HG03469 (cell line): ENCODE data around the gene ATP10A.

Experiments used
- ATAC-seq: cut with Tn5 transposase; IDR thresholded peaks from one replicate; pipeline ENCODE4 v1.9.1; 2021; ENCODE audit warnings: mild to moderate bottlenecking, moderate library complexity, moderate number of reproducible peaks; ENCODE audit not compliant: unreplicated experiment

ATP10A gene

DNA sequence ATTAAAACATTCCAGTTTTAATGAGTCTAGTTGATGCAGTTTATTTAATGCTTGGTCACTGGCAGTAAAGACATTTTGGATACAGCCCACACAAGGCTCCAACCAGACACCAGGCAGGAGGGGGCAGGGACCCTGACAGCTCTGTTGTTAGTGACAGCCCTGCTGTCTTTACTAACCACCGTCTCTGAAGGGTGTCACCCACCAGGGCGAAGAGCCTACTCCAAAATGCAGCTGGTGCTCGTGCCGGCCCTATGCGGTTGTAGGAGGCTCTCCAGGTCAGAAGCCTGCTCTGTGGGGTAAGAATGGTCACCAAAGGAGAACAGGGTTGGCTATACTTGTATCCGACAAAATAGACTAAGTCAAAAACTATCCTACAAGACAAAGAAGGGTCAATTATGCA lies 132.2 kb downstream of the ATP10A start:
- ATAC-seq = no peak

DNA sequence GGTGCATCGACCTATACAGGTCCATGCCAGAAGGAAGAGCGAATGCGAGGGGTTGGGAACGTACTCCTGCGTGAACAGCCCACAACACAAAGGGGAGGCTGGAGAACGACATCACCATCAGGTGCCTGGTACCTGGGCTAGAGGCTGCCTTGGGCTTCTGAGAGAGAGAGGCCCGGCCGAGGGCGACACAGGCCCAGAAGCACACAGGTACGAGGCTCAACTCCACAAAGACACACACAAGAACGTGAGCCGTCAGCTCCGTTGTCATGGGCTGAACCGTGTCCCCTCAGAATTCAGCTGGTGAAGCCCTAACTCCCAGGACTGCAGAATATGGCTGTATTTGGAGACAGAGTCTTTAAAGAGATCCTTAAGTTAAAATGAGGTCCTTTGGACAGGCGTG lies 134.3 kb downstream of the ATP10A start:
- ATAC-seq = no peak

DNA sequence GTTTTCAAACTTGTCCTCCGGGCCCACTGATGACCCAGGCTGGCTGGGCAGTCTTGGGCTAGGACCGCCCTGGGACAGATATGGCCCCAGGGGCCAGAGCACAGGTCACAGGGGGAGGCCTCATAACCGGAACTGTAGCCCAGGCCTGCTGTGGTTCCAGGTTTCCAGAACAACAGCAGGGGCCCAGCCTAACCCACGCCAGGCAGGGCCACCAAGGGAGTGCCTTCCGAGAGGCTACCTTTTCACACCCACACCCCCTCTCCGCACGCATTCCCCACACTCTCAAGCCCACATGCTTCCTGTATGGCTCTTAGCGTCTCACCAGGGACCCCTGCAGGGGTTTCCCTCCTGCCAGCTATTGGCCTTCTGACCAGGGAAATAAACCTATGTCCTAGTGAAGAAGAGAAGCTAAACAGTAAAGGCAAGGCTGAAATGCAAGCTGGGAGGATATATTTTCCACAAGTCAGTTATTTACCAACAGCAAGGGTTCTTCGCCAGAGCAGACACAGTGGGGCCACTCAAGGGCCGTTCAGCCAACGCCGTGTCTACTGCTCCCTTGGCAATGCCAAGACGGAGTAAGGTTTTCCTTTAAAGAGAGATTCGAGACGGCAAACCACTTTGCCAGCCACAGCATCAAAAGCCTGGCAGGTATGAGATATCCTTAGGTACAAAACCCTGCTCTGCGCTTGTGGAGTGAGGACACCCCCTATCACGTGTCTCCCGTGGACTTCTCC lies 135.1 kb downstream of the ATP10A start:
- ATAC-seq = no peak

DNA sequence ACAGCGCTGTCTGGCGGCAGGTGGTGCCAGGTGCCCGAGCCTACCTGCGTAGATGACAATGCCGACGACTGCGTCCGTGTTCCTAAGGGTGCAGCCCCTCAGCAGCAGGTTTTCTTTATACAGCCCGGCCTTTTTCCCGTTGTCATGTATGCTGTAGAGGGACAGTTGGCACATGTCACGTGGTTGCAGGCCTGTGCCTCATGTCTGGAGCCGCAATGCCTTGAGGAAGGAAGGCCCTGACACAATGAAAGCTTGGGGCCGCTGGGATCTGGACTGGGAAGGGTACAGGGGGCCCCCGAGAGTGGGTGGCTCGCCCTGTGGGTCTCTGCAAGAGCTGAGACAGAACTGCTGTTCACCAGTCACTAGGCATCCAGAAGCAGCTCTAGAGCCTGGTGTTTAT lies 136.0 kb downstream of the ATP10A start:
- no peak for ATAC-seq

DNA sequence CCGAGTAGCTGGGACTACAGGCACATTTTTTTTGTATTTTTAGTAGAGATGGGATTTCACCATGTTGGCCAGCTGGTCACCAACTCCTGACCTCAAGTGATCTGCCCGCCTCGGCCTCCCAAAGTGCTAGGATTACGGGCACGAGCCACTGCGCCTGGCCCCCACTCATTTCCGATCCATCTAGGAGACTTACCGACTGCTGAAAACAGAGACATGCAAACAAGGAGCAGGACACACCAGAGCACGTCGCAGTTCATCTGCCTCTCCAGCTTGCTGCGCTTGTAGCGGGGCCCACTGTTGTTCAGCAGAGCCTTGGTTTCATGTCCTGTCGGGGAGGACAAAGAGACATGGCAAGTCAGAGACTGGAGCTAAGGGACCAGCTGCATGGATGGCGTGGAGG lies 137.4 kb downstream of the ATP10A start:
- ATAC-seq = no peak

DNA sequence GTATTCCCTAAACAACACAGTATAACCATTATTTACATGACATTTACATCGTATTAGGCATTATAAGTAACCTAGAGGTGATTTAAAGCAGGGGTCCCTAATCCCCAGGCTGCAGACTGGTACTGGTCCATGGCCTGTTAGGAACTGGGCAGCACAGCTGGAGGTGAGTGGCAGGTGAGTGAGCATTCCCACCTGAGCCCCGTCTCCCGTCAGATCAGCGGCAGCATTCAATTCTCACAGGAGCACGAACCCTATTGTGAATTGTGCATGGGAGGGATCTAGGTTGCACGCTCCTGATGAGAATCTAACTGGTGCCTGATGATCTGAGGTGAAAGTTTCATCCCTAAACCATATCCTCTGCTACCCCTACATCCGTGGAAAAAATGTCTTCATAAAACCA lies 138.2 kb downstream of the ATP10A start:
- no peak for ATAC-seq

DNA sequence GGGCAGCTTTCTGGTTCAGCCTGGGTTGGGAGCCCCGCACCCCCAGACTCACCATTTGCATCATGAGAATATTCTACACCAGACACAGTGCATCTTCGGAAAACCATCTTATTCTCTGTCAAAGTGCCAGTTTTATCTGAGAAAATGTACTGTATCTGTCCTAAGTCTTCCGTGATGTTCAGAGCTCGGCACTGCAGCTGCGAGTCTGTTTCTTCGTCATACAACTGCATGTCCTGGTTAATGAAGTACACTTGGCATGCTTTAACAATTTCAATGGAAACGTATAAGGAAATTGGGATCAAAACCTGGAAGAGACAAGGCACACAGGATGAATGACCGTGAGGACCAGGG lies 141.5 kb downstream of the ATP10A start:
- ATAC-seq = no peak

DNA sequence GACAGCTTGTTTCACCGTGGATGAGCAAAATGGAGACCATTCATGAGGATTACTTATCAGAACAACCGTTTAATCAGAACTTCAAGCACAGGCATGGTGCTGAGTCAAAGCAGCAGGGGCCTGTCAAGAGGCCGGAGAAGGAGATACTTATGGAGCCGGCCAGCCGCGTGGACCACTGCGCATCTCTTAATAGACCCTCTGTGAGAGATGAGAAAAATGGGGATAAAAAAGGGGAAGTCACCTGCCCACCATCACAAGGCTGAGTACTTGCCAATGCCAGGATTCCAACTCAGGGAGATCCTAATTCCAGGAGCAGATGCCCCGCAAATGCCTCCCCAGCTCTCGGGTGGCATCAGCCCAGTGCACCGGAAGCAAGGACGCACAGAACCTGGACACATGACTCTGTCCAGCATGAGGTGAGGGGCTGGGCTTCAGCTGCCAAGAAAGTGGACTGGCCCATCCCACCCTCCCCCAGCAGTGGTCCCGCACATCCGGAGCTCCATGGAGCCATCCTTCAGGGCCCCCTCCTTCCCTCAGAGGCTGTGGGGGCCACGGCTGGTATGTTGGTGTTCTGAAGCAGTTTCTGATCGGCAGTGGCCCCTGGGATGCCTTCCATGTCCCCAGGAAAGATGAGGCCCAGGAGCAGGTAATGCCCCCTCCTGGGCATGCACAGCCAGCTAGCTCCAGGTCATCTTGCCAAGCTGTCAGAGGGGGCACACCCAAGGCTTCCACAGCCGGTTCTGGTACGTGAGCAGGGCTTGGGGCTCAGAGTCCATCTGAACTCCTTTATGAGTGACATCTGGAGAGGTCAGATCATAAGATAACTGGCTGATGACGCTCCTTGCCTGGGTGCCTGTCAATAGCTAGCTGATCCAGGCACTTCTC lies 143.8 kb downstream of the ATP10A start:
- ATAC-seq = no peak

DNA sequence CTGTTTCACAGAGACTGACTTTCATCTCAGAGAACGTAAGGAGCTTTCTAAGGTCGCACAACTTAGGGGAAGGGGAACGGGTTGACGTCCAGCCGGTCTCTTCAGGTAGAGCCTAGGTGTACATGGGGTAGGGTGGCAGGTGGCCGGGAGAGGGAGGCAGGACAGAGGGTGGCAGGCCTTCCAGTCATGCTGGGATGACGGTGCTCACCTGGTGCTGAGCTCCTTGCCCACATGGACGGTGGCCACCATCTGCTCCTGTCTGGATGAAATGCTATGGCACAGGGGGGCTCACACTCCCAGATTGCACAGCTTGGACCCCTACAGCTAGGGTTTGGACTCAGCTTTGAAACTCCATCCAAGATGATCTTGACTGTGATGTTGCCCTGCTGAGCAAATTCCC lies 144.5 kb downstream of the ATP10A start:
- no peak for ATAC-seq

DNA sequence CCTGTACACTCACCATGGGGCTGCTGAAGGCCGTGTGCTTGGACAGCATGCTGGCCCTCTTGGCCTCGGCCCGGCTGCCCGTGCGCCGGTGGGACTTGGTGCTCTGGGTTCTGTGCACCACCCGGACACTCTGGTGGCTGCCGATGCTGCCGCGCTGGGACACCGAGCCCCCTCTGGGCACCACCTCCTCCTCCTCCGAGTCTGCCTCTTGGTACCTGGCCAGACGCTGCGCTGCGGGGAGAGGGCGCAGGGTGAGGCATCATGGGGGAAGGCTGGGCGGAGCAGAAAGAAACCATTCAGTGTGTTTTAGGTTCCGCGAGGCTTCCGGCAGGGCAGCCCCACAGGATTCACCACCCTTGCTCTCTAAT lies 145.0 kb downstream of the ATP10A start:
- ATAC-seq = peak; percentile 2

DNA sequence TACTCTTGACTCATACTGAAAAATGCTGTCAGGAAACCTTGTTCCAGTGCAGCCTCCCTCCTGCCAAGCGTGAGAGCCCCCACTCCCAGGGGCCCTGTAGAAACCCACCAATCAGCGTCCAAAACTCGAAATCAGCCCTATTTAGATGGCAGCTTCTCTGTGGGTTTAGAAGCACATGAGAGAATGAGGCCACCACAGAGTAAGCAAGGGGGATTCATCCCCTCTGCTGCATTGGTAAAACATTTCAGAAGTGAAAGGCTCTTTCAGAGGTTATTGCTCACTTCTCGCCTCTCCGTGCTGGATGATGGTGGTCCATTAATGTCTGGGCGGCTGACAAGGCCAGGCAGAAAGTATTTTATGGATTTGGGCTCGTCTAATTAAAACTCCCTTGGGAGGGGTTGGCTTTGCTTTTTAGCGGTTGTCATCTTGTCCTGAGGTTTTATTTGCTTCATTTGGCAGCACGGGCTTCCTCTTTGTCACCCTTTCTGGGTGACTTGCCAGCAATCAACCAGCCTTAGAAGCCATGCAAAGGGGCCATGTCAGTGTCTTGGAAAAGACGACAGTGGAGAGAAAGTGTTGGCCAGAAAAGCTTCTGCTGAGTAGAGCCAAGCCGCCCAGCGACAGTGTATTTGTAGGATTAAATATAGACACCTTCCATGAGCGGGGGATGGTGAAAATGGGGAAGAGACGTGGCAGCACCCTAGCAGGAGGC lies 145.5 kb downstream of the ATP10A start:
- peak; percentile 73 for ATAC-seq

DNA sequence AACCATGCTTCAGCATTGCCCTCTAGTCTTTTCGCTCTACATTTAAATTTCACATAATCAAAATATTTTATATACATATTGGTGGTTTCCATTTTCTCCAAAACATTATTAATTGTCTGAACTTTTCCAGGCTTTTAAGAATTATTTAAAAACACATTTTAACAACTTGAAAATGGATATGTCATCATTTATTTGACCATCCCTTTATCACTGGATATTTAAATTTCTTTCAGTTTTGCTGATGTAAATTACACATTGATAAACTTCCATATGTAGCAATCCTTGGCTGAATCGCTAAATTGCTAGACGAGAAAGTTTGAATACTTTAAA lies 146.0 kb downstream of the ATP10A start:
- no peak for ATAC-seq

DNA sequence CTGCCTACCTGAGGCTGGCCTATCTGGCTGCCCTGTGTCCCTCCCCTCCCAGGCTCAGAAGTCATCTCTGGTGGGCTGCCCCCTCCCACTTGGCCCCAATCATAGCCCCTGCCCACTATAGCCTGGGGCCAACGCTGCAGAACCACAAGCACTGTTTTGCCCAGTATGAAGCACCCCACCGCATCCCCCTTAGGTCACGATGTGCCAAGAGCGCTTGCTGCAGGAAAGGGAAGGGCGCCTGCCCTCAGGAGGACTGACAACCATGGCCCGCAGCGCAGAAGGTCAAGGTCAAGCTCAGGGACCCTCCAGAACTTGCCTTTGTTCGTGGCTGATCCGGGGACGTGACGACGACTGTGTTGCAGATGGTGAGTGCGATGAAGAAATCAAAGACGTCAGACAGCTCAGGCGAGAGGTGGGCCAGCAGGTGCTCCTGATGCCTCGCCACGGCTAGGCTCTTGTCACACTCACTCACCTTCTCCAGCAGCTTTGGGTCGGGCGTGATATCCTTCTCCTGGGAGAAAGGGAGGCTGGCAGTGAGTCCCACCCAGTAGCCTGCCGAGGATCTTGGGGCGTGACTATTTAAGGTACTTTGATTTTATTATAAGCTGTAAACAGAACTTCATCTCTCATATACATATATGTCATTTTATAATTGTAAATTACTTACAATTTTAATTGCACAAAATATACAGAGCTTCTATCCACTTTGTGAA lies 146.6 kb downstream of the ATP10A start:
- no peak for ATAC-seq

DNA sequence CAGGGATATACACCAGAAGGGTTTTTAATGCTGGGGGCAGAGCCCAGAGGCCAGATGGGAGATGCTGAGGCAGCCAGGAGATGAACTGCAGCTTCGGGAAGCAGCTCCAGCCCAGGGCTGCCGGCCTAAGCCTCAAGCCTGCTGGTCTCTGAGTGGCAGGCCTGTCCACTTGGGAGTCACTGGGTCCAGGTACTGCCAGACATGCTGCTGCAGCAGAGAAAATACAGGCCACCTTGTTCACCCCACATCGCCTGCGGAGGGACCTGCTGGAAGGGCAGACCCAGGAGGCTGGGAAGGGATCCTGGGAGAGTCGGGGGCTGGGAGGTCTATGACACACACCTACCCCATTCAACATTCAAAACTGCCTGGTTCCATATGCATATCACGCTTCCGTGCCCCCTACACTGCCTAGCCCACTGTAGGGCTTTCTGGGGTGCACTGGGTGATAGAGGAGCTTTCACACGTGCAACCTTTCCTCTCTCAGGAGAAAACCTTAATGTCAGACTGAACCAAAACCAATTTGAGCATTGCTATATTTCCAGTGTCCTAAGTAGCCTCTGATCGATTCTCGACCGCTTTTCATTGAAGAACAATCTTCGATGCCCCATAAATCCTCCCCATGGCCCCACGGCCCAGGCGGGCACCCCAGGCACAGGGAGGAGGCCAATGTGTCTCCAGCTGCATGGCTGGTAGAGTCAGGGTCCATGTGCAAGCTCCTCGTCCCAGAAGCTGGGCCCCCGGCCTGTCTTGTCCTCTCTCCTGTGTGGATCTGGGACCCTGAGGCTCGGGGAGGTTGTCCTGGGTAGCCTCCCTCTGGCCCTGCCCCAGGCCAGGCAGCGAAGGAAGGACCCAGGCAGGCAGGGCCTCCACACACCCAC lies 147.4 kb downstream of the ATP10A start:
- ATAC-seq = no peak

DNA sequence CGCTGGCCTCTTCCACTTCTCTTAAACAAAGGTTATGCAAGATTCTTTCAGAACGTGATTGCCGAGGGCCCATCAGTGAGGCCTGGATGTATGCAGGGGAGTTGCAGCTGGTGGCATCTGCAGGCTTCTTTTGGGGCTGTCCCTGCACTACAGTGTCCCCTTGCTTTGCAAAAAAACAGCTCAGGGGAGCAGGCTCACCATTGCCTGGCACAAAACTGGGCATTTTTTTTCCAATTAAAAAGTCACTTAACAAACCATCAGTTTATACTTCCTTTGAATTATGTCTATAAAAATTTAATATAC lies 148.6 kb downstream of the ATP10A start:
- no peak for ATAC-seq

DNA sequence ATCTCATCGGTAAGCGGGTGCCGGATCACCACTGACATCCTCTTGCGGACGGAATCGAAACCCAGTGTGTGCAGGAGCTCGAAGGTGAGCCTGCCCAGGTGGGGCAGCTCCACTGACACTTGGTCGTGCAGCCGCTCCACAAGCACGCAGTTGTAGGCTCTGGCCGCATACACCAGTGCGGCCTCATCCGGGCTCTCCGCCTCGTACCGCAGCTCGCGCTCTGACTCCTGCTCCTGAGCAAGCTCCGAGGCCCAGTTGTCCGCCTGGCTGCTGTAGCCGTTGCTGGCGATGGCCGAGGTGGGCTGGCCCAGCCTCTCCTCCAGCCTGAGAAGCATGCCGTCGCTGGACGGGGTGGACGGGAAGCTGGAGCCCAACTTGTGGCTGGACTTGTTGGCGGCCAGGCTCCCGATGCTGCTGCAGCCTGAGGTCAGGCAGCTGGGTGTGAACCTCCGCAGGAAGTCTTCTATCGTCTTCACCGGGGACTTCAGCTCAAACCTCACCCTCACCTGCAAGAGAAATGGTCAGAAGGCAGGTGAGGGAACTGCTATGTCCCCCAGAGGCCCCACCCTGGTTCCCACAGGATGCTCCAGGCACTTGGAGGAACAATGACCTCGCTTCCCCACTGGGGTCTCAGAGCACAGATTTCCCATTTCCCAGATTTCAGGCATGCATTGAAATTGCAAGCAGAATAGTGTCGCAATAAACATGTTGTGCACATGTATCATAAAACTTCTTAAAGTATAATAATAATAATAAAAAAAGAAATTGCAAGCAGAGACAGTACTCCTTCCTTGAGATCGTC lies 149.2 kb downstream of the ATP10A start:
- no peak for ATAC-seq

DNA sequence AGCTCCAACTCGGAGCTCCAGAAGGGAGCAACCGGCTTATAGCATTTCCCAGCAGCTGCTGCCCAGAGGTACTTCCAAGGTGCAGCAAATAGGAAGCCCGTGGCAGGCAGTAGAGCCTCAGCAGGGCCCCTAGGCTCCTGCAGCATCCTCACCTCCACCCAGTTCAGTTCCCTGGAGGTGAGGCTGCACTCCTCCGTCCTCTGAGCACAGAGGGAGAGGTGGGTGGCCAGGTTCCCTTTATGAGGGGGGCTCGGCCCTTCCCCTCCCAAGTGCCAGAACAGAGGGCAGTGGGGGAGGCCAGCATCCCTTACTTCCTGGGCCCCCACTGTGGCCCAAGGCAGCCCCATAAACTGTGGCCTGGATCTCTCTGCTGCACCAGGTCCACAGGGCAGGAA lies 150.2 kb downstream of the ATP10A start:
- no peak for ATAC-seq

DNA sequence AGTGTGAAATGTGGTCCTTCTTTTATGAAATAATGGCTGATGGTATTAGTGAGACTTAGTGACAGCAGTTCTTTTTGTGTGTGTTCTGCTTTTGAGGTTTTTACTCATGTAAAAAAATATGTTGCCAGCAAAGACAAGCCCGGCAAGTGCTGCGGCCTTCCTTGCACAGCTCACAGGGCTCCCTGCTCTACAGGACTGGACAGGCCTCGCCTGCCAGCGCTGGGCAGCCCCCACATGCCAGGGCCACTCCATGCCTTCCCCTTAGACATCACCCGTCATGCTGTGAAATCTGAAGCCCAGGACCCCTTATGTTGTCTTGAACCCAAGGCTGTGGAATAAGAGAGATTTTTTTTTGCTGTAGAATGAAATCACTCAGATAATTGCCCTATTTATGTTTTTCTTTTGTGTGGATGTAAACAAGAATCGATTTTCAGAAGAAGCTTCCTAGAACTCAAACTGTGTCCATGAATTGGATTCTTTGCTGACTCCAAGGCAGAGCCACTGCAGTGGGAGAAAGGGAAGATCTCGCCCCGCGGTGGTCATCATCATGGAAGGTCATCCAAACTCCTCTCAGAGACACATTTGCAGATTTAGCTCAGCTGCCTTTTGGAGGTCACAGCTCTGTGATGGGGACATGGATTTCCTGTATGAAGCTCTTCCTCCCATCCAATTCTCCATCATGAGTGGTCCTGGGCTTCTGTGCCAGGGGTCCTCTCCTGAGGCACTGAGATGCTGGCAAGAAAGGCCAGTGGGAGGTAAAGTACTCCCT lies 150.8 kb downstream of the ATP10A start:
- no peak for ATAC-seq

DNA sequence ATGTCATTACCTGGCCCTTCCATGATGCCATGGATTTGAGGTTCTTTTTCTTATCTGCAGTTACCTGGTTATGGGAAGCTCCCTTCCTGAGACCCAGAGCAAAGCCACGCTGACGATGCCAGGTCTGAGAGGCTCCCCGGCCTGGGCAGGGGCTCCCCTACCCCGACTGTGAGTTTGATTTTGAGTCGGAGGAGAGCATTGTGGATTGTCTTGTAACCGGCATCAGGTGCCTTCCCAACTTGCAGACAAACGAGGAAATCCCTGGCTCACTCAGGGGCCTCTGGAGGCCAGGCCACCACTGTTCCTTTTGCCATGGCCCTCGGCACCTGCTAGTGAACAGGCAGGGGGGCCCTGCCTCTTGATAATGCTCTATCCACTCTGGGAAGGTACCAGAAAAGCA lies 151.4 kb downstream of the ATP10A start:
- ATAC-seq = no peak
